IMR-90 (cell line): ENCODE data around the gene IFIT1. TPM values are rescaled to one million over a fixed set of nuclear protein-coding genes. Genes with fewer than 3 reads are reported as not detected.
A peak's percentile ranks its signal among the peaks of the same experiment; 100 is the strongest.

Experiments
- ATAC-seq: fragments of 200-7000 bp; cut with Tn5 transposase; 2 replicates; pipeline ENCODE4 v1.9.1; 2020; ENCODE audit warnings: low read depth, mild to moderate bottlenecking, moderate library complexity
- BruUV-seq: library from RNA; stranded (reverse); fragments of 400-500 nt; replicated peaks from 2 replicates; lab custom pipeline; 2021; lab: Mats Ljungman, UMichigan
- CTCF ChIA-PET: fragments of 300-600 bp; formaldehyde crosslinking; extraction: SDS; loops from one replicate; lab custom pipeline; 2021; ENCODE audit warnings: antibody characterized with exemption; lab: Yijun Ruan, JAX
- POLR2A ChIA-PET: fragments of 300-600 bp; sonication (Branson Sonifier 250); formaldehyde crosslinking; loops from one replicate; lab custom pipeline; 2022; ENCODE audit warnings: antibody characterized with exemption; ENCODE audit not compliant: unreplicated experiment; lab: Charles Lee
- DNase-seq: peaks from one replicate; pipeline ENCODE4 v3.0.0; 2013
- H2AFZ ChIP-seq: replicated peaks from 2 replicates; pipeline ENCODE3; 2013; ENCODE audit warnings: low read length, mild to moderate bottlenecking; ENCODE audit not compliant: poor library complexity
- H2AK5ac ChIP-seq: 2 replicates; pipeline ENCODE4 v1.6.1; 2013; ENCODE audit warnings: low read depth, low read length, inconsistent platforms
- H2AK9ac ChIP-seq: replicated peaks from 2 replicates; pipeline ENCODE3; 2013; ENCODE audit warnings: mild to moderate bottlenecking, low read depth, low read length, moderate library complexity; ENCODE audit not compliant: poor library complexity
- H2BK120ac ChIP-seq: 2 replicates; pipeline ENCODE4 v1.6.1; 2013; ENCODE audit warnings: low read depth, low read length, inconsistent platforms
- H2BK15ac ChIP-seq: 3 replicates; pipeline ENCODE4 v1.6.1; 2013; ENCODE audit warnings: low read depth, low read length, inconsistent platforms
- H2BK20ac ChIP-seq: 2 replicates; pipeline ENCODE4 v1.6.1; 2013; ENCODE audit warnings: low read depth, mild to moderate bottlenecking, inconsistent platforms, low read length, moderate library complexity
- H2BK5ac ChIP-seq: 2 replicates; pipeline ENCODE4 v1.6.1; 2013; ENCODE audit warnings: mild to moderate bottlenecking, low read depth, low read length, inconsistent platforms; ENCODE audit not compliant: poor library complexity, severe bottlenecking
- H3K14ac ChIP-seq: replicated peaks from 2 replicates; pipeline ENCODE4 v1.6.1; 2013; ENCODE audit warnings: low read depth, low read length, inconsistent platforms
- H3K18ac ChIP-seq: 2 replicates; pipeline ENCODE4 v1.6.1; 2013; ENCODE audit warnings: low read depth, low read length, control low read depth
- H3K23ac ChIP-seq: 2 replicates; pipeline ENCODE4 v1.6.1; 2013; ENCODE audit warnings: low read depth, low read length, inconsistent platforms
- H3K27ac ChIP-seq: 2 replicates; pipeline ENCODE4 v1.5.1; 2013; ENCODE audit warnings: mild to moderate bottlenecking, control low read depth, low read length; ENCODE audit not compliant: insufficient read depth
- H3K27me3 ChIP-seq: 2 replicates; pipeline ENCODE4 v1.6.1; 2013; ENCODE audit warnings: low read length; ENCODE audit not compliant: control insufficient read depth, insufficient read depth
- H3K36me3 ChIP-seq: 2 replicates; pipeline ENCODE4 v1.6.1; 2013; ENCODE audit warnings: low read length, mixed read lengths; ENCODE audit not compliant: control insufficient read depth, insufficient read depth
- H3K4ac ChIP-seq: 2 replicates; pipeline ENCODE4 v1.6.1; 2013; ENCODE audit warnings: low read depth, low read length, inconsistent platforms
- H3K4me1 ChIP-seq: 2 replicates; pipeline ENCODE4 v1.6.1; 2013; ENCODE audit warnings: low read length, mixed read lengths; ENCODE audit not compliant: control insufficient read depth, insufficient read depth
- H3K4me2 ChIP-seq: 2 replicates; pipeline ENCODE4 v1.6.1; 2013; ENCODE audit warnings: low read depth, mild to moderate bottlenecking, control low read depth, low read length, moderate library complexity
- H3K4me3 ChIP-seq: 2 replicates; pipeline ENCODE4 v1.5.1; 2013; ENCODE audit warnings: low read depth, mild to moderate bottlenecking, control low read depth, low read length, moderate library complexity; ENCODE audit not compliant: insufficient read depth
- H3K56ac ChIP-seq: 2 replicates; pipeline ENCODE4 v1.6.1; 2013; ENCODE audit warnings: low read length, inconsistent platforms; ENCODE audit not compliant: insufficient read depth; ENCODE audit errors: extremely low read depth
- H3K79me1 ChIP-seq, 2 experiments: 2 replicates each; pipeline ENCODE4 v1.6.1; 2013; ENCODE audit warnings: low read length in 2 of 2, inconsistent platforms in 1 of 2, low read depth in 1 of 2
- H3K9ac ChIP-seq: 2 replicates; pipeline ENCODE4 v1.6.1; 2013; ENCODE audit warnings: low read depth, low read length, control low read depth
- H3K9me1 ChIP-seq: 2 replicates; pipeline ENCODE4 v1.6.1; 2013; ENCODE audit warnings: low read length, inconsistent platforms; ENCODE audit not compliant: insufficient read depth
- H3K9me3 ChIP-seq: 2 replicates; pipeline ENCODE4 v1.6.1; 2013; ENCODE audit warnings: low read length; ENCODE audit not compliant: control insufficient read depth, insufficient read depth
- H4K20me1 ChIP-seq: 2 replicates; pipeline ENCODE4 v1.6.1; 2013; ENCODE audit warnings: low read length, inconsistent platforms; ENCODE audit not compliant: insufficient read depth
- H4K5ac ChIP-seq: 2 replicates; pipeline ENCODE4 v1.6.1; 2013; ENCODE audit warnings: mild to moderate bottlenecking, low read depth, low read length, control low read depth
- H4K8ac ChIP-seq, 2 experiments: 2 replicates each; pipeline ENCODE4 v1.6.1; 2013; ENCODE audit warnings: low read depth in 2 of 2, low read length in 2 of 2, control low read depth in 1 of 2, inconsistent platforms in 1 of 2
- H4K91ac ChIP-seq: 2 replicates; pipeline ENCODE4 v1.6.1; 2013; ENCODE audit warnings: low read depth, low read length, inconsistent platforms; ENCODE audit not compliant: insufficient read depth
- BHLHE40 ChIP-seq: fragments of 150-350 bp; IDR thresholded peaks from 2 replicates; pipeline ENCODE4 v1.6.1; 2016; ENCODE audit warnings: mild to moderate bottlenecking, low read depth, low read length
- CHD1 ChIP-seq: IDR thresholded peaks from 2 replicates; pipeline ENCODE4 v1.6.1; 2012; ENCODE audit warnings: low read depth, low read length, improper control_type of control experiment
- FOS ChIP-seq: fragments of 150-350 bp; IDR thresholded peaks from 2 replicates; pipeline ENCODE4 v1.6.1; 2016; ENCODE audit warnings: low read depth, low read length
- MAFK ChIP-seq: IDR thresholded peaks from 2 replicates; pipeline ENCODE4 v1.6.1; 2012; ENCODE audit warnings: low read depth, low read length, improper control_type of control experiment
- MAZ ChIP-seq: IDR thresholded peaks from 2 replicates; pipeline ENCODE4 v1.6.1; 2012; ENCODE audit warnings: low read depth, mild to moderate bottlenecking, low read length, improper control_type of control experiment, moderate library complexity, borderline replicate concordance
- MXI1 ChIP-seq: IDR thresholded peaks from 2 replicates; pipeline ENCODE4 v1.6.1; 2012; ENCODE audit warnings: low read depth, mild to moderate bottlenecking, low read length, moderate library complexity, borderline replicate concordance
- NFE2L2 ChIP-seq: fragments of 150-350 bp; IDR thresholded peaks from 2 replicates; pipeline ENCODE4 v1.6.1; 2016; ENCODE audit warnings: low read depth, mild to moderate bottlenecking, low read length
- RAD21 ChIP-seq: IDR thresholded peaks from 2 replicates; pipeline ENCODE4 v1.6.1; 2012; ENCODE audit warnings: low read length, improper control_type of control experiment
- RFX5 ChIP-seq: IDR thresholded peaks from 2 replicates; pipeline ENCODE4 v1.8.0; 2012; ENCODE audit warnings: low read depth, mild to moderate bottlenecking, low read length, moderate library complexity
- WGBS, 2 experiments: methylation state at CpG; one replicate each; pipeline versions ENCODE4 v1.1.5 to v1.1.7; 2013; ENCODE audit warnings: missing lambda C conversion rate in 2 of 2; ENCODE audit not compliant: insufficient read length in 1 of 2; ENCODE audit errors: extremely low coverage in 2 of 2; 5-methylcytosine and 5-hydroxymethylcytosine counted together
- dilution Hi-C: fragments of 300-500 bp; cut with HindIII; formaldehyde crosslinking; loops from one replicate; pipeline ENCODE4 v1.14.3; 2018; ENCODE audit warnings: low sequenced_read_pairs; ENCODE audit not compliant: unreplicated experiment
- in situ Hi-C: fragments of 300-500 bp; cut with MboI; formaldehyde crosslinking; loops from 3 replicates; pipeline ENCODE4 v1.14.3; 2019; ENCODE audit warnings: low sequenced_read_pairs, inconsistent platforms, mixed read lengths
- intact Hi-C: fragments of 100-400 bp; cut with micrococcal nuclease; formaldehyde crosslinking; loops from 2 replicates; pipeline ENCODE4 v1.10.0; 2022
- polyA plus RNA-seq, 3 experiments: library from polyadenylated mRNA; depleted of rRNA; stranded (reverse); fragments of >200 nt; gene quantifications; 2 replicates each; pipeline ENCODE4 v1.2.3, GENCODE V29; 2012; ENCODE audit warnings: low replicate concordance in 1 of 3
- total RNA-seq: library from RNA; depleted of rRNA; stranded (reverse); fragments of >200 nt; gene quantifications from 2 replicates; pipeline ENCODE4 v1.2.3, GENCODE V29; 2012
- TF ChIP-seq, protein P1 (sequence below): conservative IDR thresholded peaks from 2 replicates; pipeline ENCODE4 v1.5.1; 2012; ENCODE audit warnings: mild to moderate bottlenecking, low read depth, low read length, improper control_type of control experiment
- TF ChIP-seq, protein P2 (sequence below): fragments of 150-350 bp; IDR thresholded peaks from 2 replicates; pipeline ENCODE4 v1.6.1; 2017; ENCODE audit warnings: mild to moderate bottlenecking, antibody characterized with exemption, low read length, low read depth
- TF ChIP-seq, protein P3 (sequence below): fragments of 150-350 bp; IDR thresholded peaks from 2 replicates; pipeline ENCODE4 v1.6.1; 2016; ENCODE audit warnings: low read depth, mild to moderate bottlenecking, low read length, moderate library complexity, borderline replicate concordance

Gene IFIT1
- total and polyA plus RNA-seq, 2 of the 4 experiments (the other 2 are of a cell fraction): 6.1 to 6.8 TPM

DNA sequence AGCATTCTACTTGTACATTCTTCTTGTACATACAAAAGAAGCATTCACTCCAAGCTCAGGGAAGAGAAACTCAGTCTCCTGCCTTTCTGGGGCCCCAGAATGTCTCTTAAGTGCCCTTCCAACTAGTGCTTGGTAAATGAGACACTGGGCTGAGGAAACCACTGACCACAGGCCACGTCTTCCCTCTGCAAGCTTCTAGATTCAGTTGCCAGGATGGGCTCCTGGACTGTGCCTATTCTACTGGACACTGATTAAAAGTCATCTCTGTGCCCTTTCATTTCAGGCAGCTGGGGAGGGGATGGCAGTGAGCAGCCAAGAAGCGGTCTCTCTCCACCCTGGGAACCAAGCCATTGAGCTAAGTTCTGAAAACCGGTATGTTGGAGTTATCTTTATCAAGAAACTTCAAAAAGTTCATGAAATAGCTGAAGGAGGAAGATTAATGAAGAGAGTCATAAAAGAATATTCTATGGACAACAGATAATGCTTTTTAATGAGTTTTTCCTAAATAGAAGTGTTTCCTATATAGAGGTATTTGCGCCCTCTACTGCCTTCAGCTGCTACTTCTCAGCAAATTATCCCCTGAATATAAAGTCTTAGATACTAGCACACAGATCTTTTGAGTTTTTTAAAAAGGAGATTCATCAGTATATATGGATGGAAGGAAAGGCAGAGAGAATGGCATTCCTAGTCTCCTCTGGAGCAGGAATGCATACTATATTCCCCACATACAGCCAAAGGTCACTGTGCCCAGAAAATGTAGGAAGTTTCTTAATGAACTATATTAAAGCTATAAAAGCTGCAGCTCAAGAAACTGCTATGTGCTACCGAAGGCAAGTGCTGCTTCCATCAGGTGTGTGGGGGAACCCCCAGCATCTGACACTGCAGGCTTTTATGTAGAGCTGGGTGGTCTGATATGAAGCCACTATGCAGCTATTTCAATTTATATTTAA lies 23.0 kb upstream of the IFIT1 start:
- dilution Hi-C loops (no loop called here), in situ Hi-C loops (no loop called here), intact Hi-C loops (loop anchor here (2.0 to 5.0 kb wide), 2 partner anchors 42 to 75 kb away; partner anchors contain the start of gene IFIT3)
- no peak overlapping the region for H3K9ac ChIP-seq
- H3K27me3 ChIP-seq: no peaks in the 10 kb centered on the region
- no peak overlapping the region for H2AFZ ChIP-seq
- H3K9me1 ChIP-seq: no peaks in the 10 kb centered on the region
- H3K4ac ChIP-seq: no peak overlapping the region
- DNase-seq: peak; percentile 60
- H3K23ac ChIP-seq: no peak overlapping the region
- no peak overlapping the region; the same call in 1 of the 2 replicates for H2AK5ac ChIP-seq
- 0 out of 2 replicates have a peak, but pooled peaks cover 2% of the 10 kb centered on the region for H4K20me1 ChIP-seq
- 0 out of 3 replicates have a peak overlapping the region, but pooled peaks have one; percentile 9 for H2BK15ac ChIP-seq
- H3K4me1 ChIP-seq: peaks cover 3% of the 10 kb centered on the region
- POLR2A ChIA-PET: interaction anchor here (0.6 kb wide), 1 partner anchor 64 kb away, joined by 4 read pairs; no protein-coding TSS in a partner anchor
- no peak overlapping the region for H3K56ac ChIP-seq
- H4K5ac ChIP-seq: no peak overlapping the region
- H3K4me2 ChIP-seq: no peak overlapping the region
- peak overlapping the region; percentile 12; the same call in 1 of the 2 replicates for H3K14ac ChIP-seq
- H2AK9ac ChIP-seq: no peak overlapping the region
- 0 out of 2 replicates have a peak overlapping the region, but pooled peaks have one; percentile 13 for H3K18ac ChIP-seq
- no peak overlapping the region for H3K4me3 ChIP-seq
- H3K79me1 ChIP-seq: no peaks in the 10 kb centered on the region
- H3K36me3 ChIP-seq: no peaks in the 10 kb centered on the region
- H3K9me3 ChIP-seq: no peaks in the 10 kb centered on the region
- H4K91ac ChIP-seq: no peak overlapping the region
- peak; percentile 49 for ATAC-seq
- no peak overlapping the region for H3K27ac ChIP-seq
- no TSS peak for BruUV-seq
- peak overlapping the region; percentile 5; the same call in 1 of the 2 replicates for H2BK120ac ChIP-seq
- CTCF ChIA-PET: interaction anchor here (0.6 to 2.1 kb wide), 15 partner anchors 9 to 820 kb away, joined by 3 to 9 read pairs (median 4); partner anchors contain the start of genes IFIT1, IFIT2 and IFIT5
- H2BK5ac ChIP-seq: no peak overlapping the region
- no peak overlapping the region for H4K8ac ChIP-seq
- no CpG with 5 or more reads among the region's 5 CpGs for WGBS, 2 experiments
- H2BK20ac ChIP-seq: peak overlapping the region; percentile 44; the same call in 1 of the 2 replicates
- no peak for TF ChIP-seq NFE2L2
- TF ChIP-seq, protein P1, sequence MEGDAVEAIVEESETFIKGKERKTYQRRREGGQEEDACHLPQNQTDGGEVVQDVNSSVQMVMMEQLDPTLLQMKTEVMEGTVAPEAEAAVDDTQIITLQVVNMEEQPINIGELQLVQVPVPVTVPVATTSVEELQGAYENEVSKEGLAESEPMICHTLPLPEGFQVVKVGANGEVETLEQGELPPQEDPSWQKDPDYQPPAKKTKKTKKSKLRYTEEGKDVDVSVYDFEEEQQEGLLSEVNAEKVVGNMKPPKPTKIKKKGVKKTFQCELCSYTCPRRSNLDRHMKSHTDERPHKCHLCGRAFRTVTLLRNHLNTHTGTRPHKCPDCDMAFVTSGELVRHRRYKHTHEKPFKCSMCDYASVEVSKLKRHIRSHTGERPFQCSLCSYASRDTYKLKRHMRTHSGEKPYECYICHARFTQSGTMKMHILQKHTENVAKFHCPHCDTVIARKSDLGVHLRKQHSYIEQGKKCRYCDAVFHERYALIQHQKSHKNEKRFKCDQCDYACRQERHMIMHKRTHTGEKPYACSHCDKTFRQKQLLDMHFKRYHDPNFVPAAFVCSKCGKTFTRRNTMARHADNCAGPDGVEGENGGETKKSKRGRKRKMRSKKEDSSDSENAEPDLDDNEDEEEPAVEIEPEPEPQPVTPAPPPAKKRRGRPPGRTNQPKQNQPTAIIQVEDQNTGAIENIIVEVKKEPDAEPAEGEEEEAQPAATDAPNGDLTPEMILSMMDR: peak; percentile 76
- TF ChIP-seq MAZ: no peak
- TF ChIP-seq MXI1: no peak
- no peak for TF ChIP-seq MAFK
- no peak for TF ChIP-seq RFX5
- TF ChIP-seq FOS: no peak
- TF ChIP-seq RAD21: peak; percentile 77
- no peak for TF ChIP-seq BHLHE40
- TF ChIP-seq, protein P2, sequence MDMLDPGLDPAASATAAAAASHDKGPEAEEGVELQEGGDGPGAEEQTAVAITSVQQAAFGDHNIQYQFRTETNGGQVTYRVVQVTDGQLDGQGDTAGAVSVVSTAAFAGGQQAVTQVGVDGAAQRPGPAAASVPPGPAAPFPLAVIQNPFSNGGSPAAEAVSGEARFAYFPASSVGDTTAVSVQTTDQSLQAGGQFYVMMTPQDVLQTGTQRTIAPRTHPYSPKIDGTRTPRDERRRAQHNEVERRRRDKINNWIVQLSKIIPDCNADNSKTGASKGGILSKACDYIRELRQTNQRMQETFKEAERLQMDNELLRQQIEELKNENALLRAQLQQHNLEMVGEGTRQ: no peak
- TF ChIP-seq CHD1: no peak
- TF ChIP-seq, protein P3, sequence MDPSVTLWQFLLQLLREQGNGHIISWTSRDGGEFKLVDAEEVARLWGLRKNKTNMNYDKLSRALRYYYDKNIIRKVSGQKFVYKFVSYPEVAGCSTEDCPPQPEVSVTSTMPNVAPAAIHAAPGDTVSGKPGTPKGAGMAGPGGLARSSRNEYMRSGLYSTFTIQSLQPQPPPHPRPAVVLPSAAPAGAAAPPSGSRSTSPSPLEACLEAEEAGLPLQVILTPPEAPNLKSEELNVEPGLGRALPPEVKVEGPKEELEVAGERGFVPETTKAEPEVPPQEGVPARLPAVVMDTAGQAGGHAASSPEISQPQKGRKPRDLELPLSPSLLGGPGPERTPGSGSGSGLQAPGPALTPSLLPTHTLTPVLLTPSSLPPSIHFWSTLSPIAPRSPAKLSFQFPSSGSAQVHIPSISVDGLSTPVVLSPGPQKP: no peak
